ENCODE results near the gene ASB7.

DNA sequence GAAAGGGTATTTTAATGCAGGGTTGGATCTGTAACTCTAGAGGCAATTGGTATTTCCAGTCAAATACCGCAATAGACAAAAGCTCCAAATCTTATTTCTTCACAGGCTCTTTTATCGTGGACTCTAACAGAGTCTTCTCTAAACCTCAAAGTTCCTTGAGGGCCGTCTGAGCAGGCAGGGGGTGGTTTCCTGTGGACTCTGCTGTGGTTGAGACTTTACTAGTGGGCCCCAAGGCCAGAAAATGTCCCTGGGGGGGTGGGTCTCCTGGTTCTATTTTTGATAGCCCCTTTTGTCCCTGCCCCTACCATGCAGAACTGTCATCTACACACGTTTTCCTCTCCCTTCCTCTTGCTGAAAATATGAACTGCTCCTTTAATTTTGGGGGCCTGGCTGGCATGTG is 80.1 kb downstream of the ASB7 start:
- TF ChIP-seq EZH2 (IDR thresholded peaks at IDR 0.05; ENCODE audit: borderline replicate concordance) (no peak), EZH2phosphoT487 (IDR thresholded peaks at IDR 0.05; ENCODE audit: low read depth, severe bottlenecking, unreplicated experiment) (no peak)

Measured in hepatocyte (in vitro differentiated cells).